Thyroid gland (tissue), 4 donors: Measurements from ENCODE around the gene RGS13.

Experiments
- CTCF ChIP-seq, 6 experiments: fragments of 200-600 bp in 3 of 6; fragments of 450-650 bp in 3 of 6; sonication (generic) in 3 of 6; IDR thresholded peaks; one replicate each; pipeline ENCODE4 v1.5.1; 2016 to 2019; ENCODE audit warnings: antibody characterized with exemption in 6 of 6, mild to moderate bottlenecking in 2 of 6, inconsistent platforms in 1 of 6, moderate library complexity in 1 of 6
- POLR2A ChIP-seq, 2 donors: fragments of 450-650 bp; IDR thresholded peaks; one replicate each; pipeline ENCODE4 v1.6.1; 2017; ENCODE audit warnings: antibody characterized with exemption in 2 of 2, mild to moderate bottlenecking in 2 of 2, moderate library complexity in 1 of 2

- no peak for TF ChIP-seq CTCF (IDR thresholded peaks at IDR 0.05)
- TF ChIP-seq POLR2A (IDR thresholded peaks at IDR 0.05) = no peak
These were observed 42.2 kb downstream of the RGS13 start for GRCh38 chr1:192678099-192678498.
